Sigmoid colon (tissue), 7 donors: ENCODE measurements around the gene KRTCAP3. TPM values are rescaled to one million over a fixed set of nuclear protein-coding genes. Genes with fewer than 3 reads are reported as not detected.

Experiments used
- DNase-seq: peaks from one replicate; pipeline ENCODE4 v3.0.0-alpha.2; 2019
- H3K27ac ChIP-seq, 4 donors: fragments of 200-600 bp; sonication (generic); one replicate each; pipeline ENCODE4 v1.5.1; 2016 to 2019; ENCODE audit warnings: mild to moderate bottlenecking in 1 of 4
- H3K27me3 ChIP-seq, 3 donors: fragments of 200-600 bp; sonication (generic); one replicate each; pipeline ENCODE4 v1.5.1; 2019; ENCODE audit warnings: mild to moderate bottlenecking in 1 of 3
- H3K36me3 ChIP-seq, 4 donors: fragments of 200-600 bp; sonication (generic); one replicate each; pipeline ENCODE4 v1.5.1; 2016 to 2019
- H3K4me1 ChIP-seq, 4 donors: fragments of 200-600 bp; sonication (generic); one replicate each; pipeline ENCODE4 v1.5.1; 2017 to 2019
- H3K4me3 ChIP-seq, 4 donors: fragments of 200-600 bp; sonication (generic); one replicate each; pipeline ENCODE4 v1.5.1; 2017 to 2019; ENCODE audit warnings: mild to moderate bottlenecking in 2 of 4, moderate library complexity in 1 of 4
- H3K9me3 ChIP-seq, 4 donors: fragments of 200-600 bp in 3 of 4; sonication (generic) in 3 of 4; one replicate each; pipeline versions ENCODE4 v1.5.1 to v1.6.1; 2013 to 2019
- CTCF ChIP-seq, 4 experiments: fragments of 450-650 bp in 3 of 4; fragments of 200-600 bp in 1 of 4; IDR thresholded peaks; one replicate each; pipeline ENCODE4 v1.5.1; 2016 to 2019; ENCODE audit warnings: antibody characterized with exemption in 4 of 4, mild to moderate bottlenecking in 3 of 4, moderate library complexity in 2 of 4
- EP300 ChIP-seq, 4 donors: sonication (generic); formaldehyde crosslinking; IDR thresholded peaks; one replicate each; pipeline ENCODE4 v1.6.1; 2017; ENCODE audit warnings: antibody characterized with exemption in 4 of 4
- POLR2A ChIP-seq, 2 donors: fragments of 450-650 bp; IDR thresholded peaks; one replicate each; pipeline ENCODE4 v1.6.1; 2016; ENCODE audit warnings: antibody characterized with exemption in 2 of 2, mild to moderate bottlenecking in 2 of 2, moderate library complexity in 2 of 2
- POLR2AphosphoS5 ChIP-seq, 4 donors: sonication (generic); formaldehyde crosslinking; IDR thresholded peaks; one replicate each; pipeline ENCODE4 v1.6.1; 2017; ENCODE audit warnings: antibody characterized with exemption in 4 of 4
- WGBS, 2 donors: extraction: QIAGEN DNeasy Blood & Tissue Kit; methylation state at CpG; one replicate each; pipeline ENCODE4 v1.1.7; 2013; 5-methylcytosine and 5-hydroxymethylcytosine counted together
- intact Hi-C: fragments of 100-400 bp; cut with DNase I; formaldehyde crosslinking; loops from one replicate; pipeline ENCODE4 v1.15.1; 2023
- polyA plus RNA-seq, 3 donors: library from polyadenylated mRNA; stranded (reverse); fragments of 200-250 nt; gene quantifications; one replicate each; pipeline ENCODE4 v1.2.3, GENCODE V29; 2013
- total RNA-seq, 4 donors: library from RNA; depleted of rRNA; stranded (reverse); fragments of >200 nt; gene quantifications; one replicate each; pipeline ENCODE4 v1.1.0, GENCODE V29; 2016
- donor health status: healthy with polysubstance abuse.
- donor health status: Bipolar disorder and iron deficiency.
- donor health status: healthy.

Gene KRTCAP3, protein sequence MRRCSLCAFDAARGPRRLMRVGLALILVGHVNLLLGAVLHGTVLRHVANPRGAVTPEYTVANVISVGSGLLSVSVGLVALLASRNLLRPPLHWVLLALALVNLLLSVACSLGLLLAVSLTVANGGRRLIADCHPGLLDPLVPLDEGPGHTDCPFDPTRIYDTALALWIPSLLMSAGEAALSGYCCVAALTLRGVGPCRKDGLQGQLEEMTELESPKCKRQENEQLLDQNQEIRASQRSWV
- total RNA-seq (under 1 TPM in 1 of 4 donors, not detected in 3; 0.54 TPM), polyA plus RNA-seq (10 to 100 TPM; 33.0 to 93.5 (median 46.5) TPM)

GRCh38 chr2:27441958-27442919, at the start of gene KRTCAP3:
Gene KRTCAP3, plus strand, starts transcription at chr2:27442381. Its CDS starts 32 bp downstream, at chr2:27442413.
- Histone ChIP-seq H3K27ac (peak within 1 kb of the TSS; percentile 24 to 68 (median 60)), H3K9me3 (no peaks in the 10 kb centered on the region), H3K4me3 (peak within 1 kb of the TSS in 3 of 4 donors; percentile 26 to 36 (median 35)), H3K36me3 (peaks cover 23 to 69% (median 38%) of the 10 kb centered on the region in 4 donors), H3K27me3 (no peaks in the 10 kb centered on the region), H3K4me1 (peaks cover 0 to 16% (median 13%) of the 10 kb centered on the region in 4 donors)
- no peak for DNase-seq
- intact Hi-C loops: no loop called here
- WGBS, 2 donors: 14 to 51% methylated on average over 80 of the region's 80 CpGs
- TF ChIP-seq POLR2AphosphoS5 (IDR thresholded peaks at IDR 0.05) (peak in 2 of 4 donors; percentile 25 to 38), EP300 (IDR thresholded peaks at IDR 0.05) (no peak), CTCF (IDR thresholded peaks at IDR 0.05) (no peak), POLR2A (IDR thresholded peaks at IDR 0.05) (no peak)

- 97 to 98% methylated on average over 33 of the region's 33 CpGs for WGBS, 2 donors
- DNase-seq: no peak
- H3K36me3 ChIP-seq: peaks cover 0 to 7% (median 0%) of the 10 kb centered on the region in 4 donors
- no peaks in the 10 kb centered on the region for H3K27me3 ChIP-seq
- intact Hi-C loops: no loop called here
- no peak overlapping the region for H3K4me3 ChIP-seq
- H3K9me3 ChIP-seq: no peaks in the 10 kb centered on the region
- no peak overlapping the region for H3K27ac ChIP-seq
- no peaks in the 10 kb centered on the region for H3K4me1 ChIP-seq
- TF ChIP-seq POLR2A (IDR thresholded peaks at IDR 0.05) (no peak), POLR2AphosphoS5 (IDR thresholded peaks at IDR 0.05) (no peak), EP300 (IDR thresholded peaks at IDR 0.05) (no peak), CTCF (IDR thresholded peaks at IDR 0.05) (no peak)
These were observed 49.0 kb upstream of the KRTCAP3 start for GRCh38 chr2:27393225-27393624.

- H3K36me3 ChIP-seq: no peaks in the 10 kb centered on the region
- H3K9me3 ChIP-seq: no peaks in the 10 kb centered on the region
- intact Hi-C loops: no loop called here
- no peak overlapping the region for H3K4me3 ChIP-seq
- no peak for TF ChIP-seq POLR2AphosphoS5 (IDR thresholded peaks at IDR 0.05)
- no peak for TF ChIP-seq CTCF (IDR thresholded peaks at IDR 0.05)
- no peak for TF ChIP-seq POLR2A (IDR thresholded peaks at IDR 0.05)
- no peak for TF ChIP-seq EP300 (IDR thresholded peaks at IDR 0.05)
- no peak for DNase-seq
- no peaks in the 10 kb centered on the region for H3K4me1 ChIP-seq
- no peak overlapping the region for H3K27ac ChIP-seq
- H3K27me3 ChIP-seq: no peaks in the 10 kb centered on the region
- WGBS, 2 donors: 94% methylated on average over 5 of the region's 5 CpGs
These were observed 43.2 kb upstream of the KRTCAP3 start for GRCh38 chr2:27398962-27399361.

DNA sequence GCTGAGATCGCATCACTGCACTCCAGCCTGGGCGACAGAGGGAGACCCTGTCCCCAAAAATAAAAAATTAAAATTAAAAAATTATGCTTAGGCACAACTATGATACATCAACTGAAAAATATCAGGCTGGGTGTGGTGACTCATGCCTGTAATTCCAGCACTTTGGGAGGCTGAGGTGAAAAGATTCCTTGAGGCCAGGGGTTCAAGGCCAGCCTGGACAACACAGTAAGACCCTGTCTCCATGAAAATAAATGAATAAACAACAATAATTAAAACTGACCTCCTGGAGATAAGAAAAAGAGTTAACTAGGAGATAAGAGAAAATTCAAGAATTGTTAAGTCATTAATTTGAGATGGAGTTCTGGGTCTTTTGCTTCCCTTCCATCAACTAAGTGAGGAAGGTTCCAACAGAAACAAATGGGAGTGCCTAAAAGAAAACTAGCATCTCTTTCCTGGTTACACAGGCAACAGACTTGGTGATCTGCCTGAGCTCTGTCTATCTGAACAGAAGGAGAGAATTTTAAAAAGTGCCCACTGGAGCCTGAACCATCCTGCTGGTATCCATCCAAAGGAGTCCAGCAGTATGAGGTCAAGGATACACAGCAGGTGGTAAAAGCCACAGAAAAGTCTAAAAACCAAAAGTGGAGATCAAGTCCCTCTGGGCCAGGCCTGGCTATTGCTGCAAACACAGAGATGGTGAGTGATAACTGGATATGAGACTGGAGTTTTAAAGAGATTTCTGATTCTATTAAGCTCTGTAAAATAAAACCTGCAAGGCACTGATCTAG, 41.6 kb upstream of the KRTCAP3 start:
- H3K27me3 ChIP-seq: no peaks in the 10 kb centered on the region
- TF ChIP-seq CTCF (IDR thresholded peaks at IDR 0.05): no peak
- TF ChIP-seq POLR2A (IDR thresholded peaks at IDR 0.05): no peak
- no peak for TF ChIP-seq EP300 (IDR thresholded peaks at IDR 0.05)
- TF ChIP-seq POLR2AphosphoS5 (IDR thresholded peaks at IDR 0.05): no peak

More for the DNA sequence above, 41.6 kb upstream of the KRTCAP3 start:
- Histone ChIP-seq H3K4me1 (no peaks in the 10 kb centered on the region), H3K27ac (no peak overlapping the region), H3K9me3 (no peaks in the 10 kb centered on the region), H3K4me3 (no peak overlapping the region), H3K36me3 (no peaks in the 10 kb centered on the region)
- intact Hi-C loops: no loop called here
- 98 to 99% methylated on average over 2 of the region's 2 CpGs for WGBS, 2 donors
- DNase-seq: no peak
